Fibroblast of lung (primary cell): ENCODE results near the gene SLC5A7. TPM values are rescaled to one million over a fixed set of nuclear protein-coding genes. Genes with fewer than 3 reads are reported as not detected.

Source experiments
- DNase-seq, 2 donors: peaks; one replicate each; pipeline versions ENCODE4 v3.0.0 to v3.0.0-alpha.2; 2010; ENCODE audit warnings: low read depth in 2 of 2
- H2AFZ ChIP-seq: 2 replicates; pipeline ENCODE4 v1.5.1; 2012; ENCODE audit warnings: low read length, control low read depth, inconsistent platforms
- H3K27ac ChIP-seq: 2 replicates; pipeline ENCODE4 v1.5.1; 2011; ENCODE audit warnings: low read length, control low read depth; ENCODE audit not compliant: insufficient read depth
- H3K27me3 ChIP-seq: 2 replicates; pipeline ENCODE4 v1.5.1; 2011; ENCODE audit warnings: mild to moderate bottlenecking, low read length; ENCODE audit not compliant: control insufficient read depth, insufficient read depth
- H3K36me3 ChIP-seq: 2 replicates; pipeline ENCODE4 v1.5.1; 2011; ENCODE audit warnings: low read length; ENCODE audit not compliant: control insufficient read depth, insufficient read depth
- H3K4me1 ChIP-seq: 2 replicates; pipeline ENCODE4 v1.5.1; 2011; ENCODE audit warnings: low read length; ENCODE audit not compliant: control insufficient read depth, insufficient read depth; ENCODE audit errors: extremely low read depth
- H3K4me2 ChIP-seq: 2 replicates; pipeline ENCODE4 v1.5.1; 2011; ENCODE audit warnings: low read length, control low read depth; ENCODE audit not compliant: insufficient read depth; ENCODE audit errors: extremely low read depth
- H3K4me3 ChIP-seq, 4 experiments: fragments of 200-600 bp in 1 of 4; sonication (generic) in 1 of 4; replicated peaks in 1 of 4; 2 replicates each; pipeline ENCODE4 v1.5.1; 2011 to 2016; ENCODE audit warnings: low read length in 4 of 4, low read depth in 3 of 4, mild to moderate bottlenecking in 3 of 4, control low read depth in 2 of 4, inconsistent platforms in 1 of 4, mixed read lengths in 1 of 4; ENCODE audit not compliant: insufficient read depth in 1 of 4; ENCODE audit errors: control extremely low read depth in 1 of 4
- H3K79me2 ChIP-seq: 2 replicates; pipeline ENCODE4 v1.5.1; 2012; ENCODE audit warnings: mild to moderate bottlenecking, low read length, inconsistent platforms; ENCODE audit not compliant: control insufficient read depth, insufficient read depth
- H3K9ac ChIP-seq: 2 replicates; pipeline ENCODE4 v1.5.1; 2011; ENCODE audit warnings: mild to moderate bottlenecking, low read length, control low read depth; ENCODE audit not compliant: insufficient read depth
- H3K9me3 ChIP-seq: 2 replicates; pipeline ENCODE4 v1.5.1; 2012; ENCODE audit warnings: low read depth, low read length; ENCODE audit not compliant: control insufficient read depth, insufficient read depth
- H4K20me1 ChIP-seq: 2 replicates; pipeline ENCODE4 v1.5.1; 2011; ENCODE audit warnings: low read length; ENCODE audit not compliant: control insufficient read depth, insufficient read depth; ENCODE audit errors: extremely low read depth
- EZH2 ChIP-seq: IDR thresholded peaks from 2 replicates; pipeline ENCODE4 v1.5.1; 2012; ENCODE audit warnings: low read length, control low read depth, mild to moderate bottlenecking; ENCODE audit errors: missing control alignments
- polyA plus RNA-seq, 2 donors: library from polyadenylated mRNA; depleted of rRNA in 1 of 2; stranded (reverse) in 1 of 2; unstranded in 1 of 2; fragments of >200 nt; gene quantifications; 2 replicates each; pipeline ENCODE4 v1.2.1, GENCODE V29; 2011 to 2012; ENCODE audit warnings: missing spikeins in 1 of 2
- total RNA-seq: library from RNA; depleted of rRNA; stranded (reverse); fragments of >200 nt; gene quantifications from 2 replicates; pipeline ENCODE4 v1.2.1, GENCODE V29; 2014
- TF ChIP-seq, protein P1 (sequence below), 2 donors: IDR thresholded peaks in 1 of 2; conservative IDR thresholded peaks in 1 of 2; 1 replicate in 1 of 2; 2 replicates in 1 of 2; pipeline ENCODE4 v1.5.1; 2011 to 2012; ENCODE audit warnings: low read length in 2 of 2, control low read depth in 1 of 2, inconsistent platforms in 1 of 2, low read depth in 1 of 2, mild to moderate bottlenecking in 1 of 2

SLC5A7 gene
- total and polyA plus RNA-seq, 2 donors (not counting 1 experiment from before 2014, with no cell fraction given): not detected

- Histone ChIP-seq H3K27me3 (no peaks in the 10 kb centered on the region), H4K20me1 (no peaks in the 10 kb centered on the region), H3K4me2 (no peak overlapping the region), H3K9ac (no peak overlapping the region), H3K36me3 (no peaks in the 10 kb centered on the region), H3K27ac (no peak overlapping the region), H3K9me3 (no peaks in the 10 kb centered on the region), H3K79me2 (no peaks in the 10 kb centered on the region), H3K4me1 (no peaks in the 10 kb centered on the region), H2AFZ (no peak overlapping the region), H3K4me3 (no peak overlapping the region)
- no peak for TF ChIP-seq EZH2
- TF ChIP-seq, protein P1, sequence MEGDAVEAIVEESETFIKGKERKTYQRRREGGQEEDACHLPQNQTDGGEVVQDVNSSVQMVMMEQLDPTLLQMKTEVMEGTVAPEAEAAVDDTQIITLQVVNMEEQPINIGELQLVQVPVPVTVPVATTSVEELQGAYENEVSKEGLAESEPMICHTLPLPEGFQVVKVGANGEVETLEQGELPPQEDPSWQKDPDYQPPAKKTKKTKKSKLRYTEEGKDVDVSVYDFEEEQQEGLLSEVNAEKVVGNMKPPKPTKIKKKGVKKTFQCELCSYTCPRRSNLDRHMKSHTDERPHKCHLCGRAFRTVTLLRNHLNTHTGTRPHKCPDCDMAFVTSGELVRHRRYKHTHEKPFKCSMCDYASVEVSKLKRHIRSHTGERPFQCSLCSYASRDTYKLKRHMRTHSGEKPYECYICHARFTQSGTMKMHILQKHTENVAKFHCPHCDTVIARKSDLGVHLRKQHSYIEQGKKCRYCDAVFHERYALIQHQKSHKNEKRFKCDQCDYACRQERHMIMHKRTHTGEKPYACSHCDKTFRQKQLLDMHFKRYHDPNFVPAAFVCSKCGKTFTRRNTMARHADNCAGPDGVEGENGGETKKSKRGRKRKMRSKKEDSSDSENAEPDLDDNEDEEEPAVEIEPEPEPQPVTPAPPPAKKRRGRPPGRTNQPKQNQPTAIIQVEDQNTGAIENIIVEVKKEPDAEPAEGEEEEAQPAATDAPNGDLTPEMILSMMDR (conservative IDR thresholded peaks at IDR 0.05 in 1 of 2, IDR thresholded peaks at IDR 0.05 in 1 of 2; ENCODE audit: low read depth in 1 of 2, low read length in 2 of 2): no peak
- no peak for DNase-seq
Observed at GRCh38 chr2:108029912-108030311, 43.6 kb downstream of the SLC5A7 start.

DNA sequence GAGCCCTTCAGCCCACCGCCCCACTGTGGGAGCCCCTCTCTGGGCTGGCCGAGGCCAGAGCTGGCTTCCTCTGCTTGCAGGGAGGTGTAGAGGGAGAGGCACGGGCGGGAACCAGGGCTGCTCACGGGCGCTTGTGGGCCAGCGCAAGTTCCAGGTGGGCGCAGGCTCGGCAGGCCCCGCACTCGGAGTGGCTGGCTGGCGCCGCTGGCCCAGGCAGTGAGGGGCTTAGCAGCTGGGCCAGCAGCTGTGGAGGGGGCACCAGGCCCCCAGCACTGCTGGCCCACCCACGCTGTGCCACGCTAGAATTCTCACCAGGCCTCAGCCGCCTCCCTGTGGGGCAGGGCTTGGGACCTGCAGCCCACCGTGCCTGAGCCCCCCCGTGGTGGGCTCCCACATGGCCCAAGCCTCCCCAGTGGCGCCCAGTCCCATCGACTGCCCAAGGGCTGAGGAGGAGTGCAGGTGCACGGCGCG is 45.2 kb downstream of the SLC5A7 start:
- no peaks in the 10 kb centered on the region for H3K4me1 ChIP-seq
- TF ChIP-seq, protein P1 (conservative IDR thresholded peaks at IDR 0.05 in 1 of 2, IDR thresholded peaks at IDR 0.05 in 1 of 2; ENCODE audit: low read depth in 1 of 2, low read length in 2 of 2): no peak
- TF ChIP-seq EZH2: no peak
- H2AFZ ChIP-seq: no peak overlapping the region
- H3K27me3 ChIP-seq: no peaks in the 10 kb centered on the region
- no peak overlapping the region for H3K27ac ChIP-seq
- no peak overlapping the region for H3K9ac ChIP-seq
- no peak overlapping the region for H3K4me3 ChIP-seq
- H3K79me2 ChIP-seq: no peaks in the 10 kb centered on the region
- H3K9me3 ChIP-seq: no peaks in the 10 kb centered on the region
- H3K4me2 ChIP-seq: no peak overlapping the region
- no peak for DNase-seq
- H4K20me1 ChIP-seq: no peaks in the 10 kb centered on the region
- H3K36me3 ChIP-seq: no peaks in the 10 kb centered on the region

DNA sequence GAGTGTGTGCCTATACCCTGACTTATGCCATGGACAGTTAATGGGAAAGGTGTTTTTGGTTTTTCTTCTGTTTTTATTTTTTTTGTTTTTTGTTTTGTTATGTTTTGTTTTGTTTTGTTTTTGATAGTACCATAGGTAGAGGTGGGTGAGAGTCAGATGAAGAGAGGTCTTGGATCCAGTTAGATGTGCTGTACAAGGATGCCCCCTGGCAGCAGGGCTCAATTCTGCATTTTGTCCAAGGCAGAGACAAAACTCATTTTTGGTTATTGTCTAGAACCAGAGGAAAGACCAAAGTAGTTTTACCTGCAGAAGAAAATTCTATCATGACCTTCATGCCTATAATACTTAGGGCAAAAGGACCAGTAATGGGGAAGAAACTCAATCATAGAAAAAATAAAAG is 48.5 kb downstream of the SLC5A7 start:
- no peak overlapping the region for H2AFZ ChIP-seq
- no peak overlapping the region for H3K4me2 ChIP-seq
- H3K79me2 ChIP-seq: no peaks in the 10 kb centered on the region
- H3K4me3 ChIP-seq: no peak overlapping the region
- H3K9ac ChIP-seq: no peak overlapping the region
- no peaks in the 10 kb centered on the region for H3K4me1 ChIP-seq
- no peaks in the 10 kb centered on the region for H3K27me3 ChIP-seq
- H4K20me1 ChIP-seq: no peaks in the 10 kb centered on the region
- no peaks in the 10 kb centered on the region for H3K9me3 ChIP-seq
- TF ChIP-seq EZH2: no peak
- TF ChIP-seq, protein P1 (conservative IDR thresholded peaks at IDR 0.05 in 1 of 2, IDR thresholded peaks at IDR 0.05 in 1 of 2; ENCODE audit: low read depth in 1 of 2, low read length in 2 of 2): no peak
- no peaks in the 10 kb centered on the region for H3K36me3 ChIP-seq
- no peak for DNase-seq
- H3K27ac ChIP-seq: no peak overlapping the region
